ENCODE results near the gene MAPK8.

Gene MAPK8

DNA sequence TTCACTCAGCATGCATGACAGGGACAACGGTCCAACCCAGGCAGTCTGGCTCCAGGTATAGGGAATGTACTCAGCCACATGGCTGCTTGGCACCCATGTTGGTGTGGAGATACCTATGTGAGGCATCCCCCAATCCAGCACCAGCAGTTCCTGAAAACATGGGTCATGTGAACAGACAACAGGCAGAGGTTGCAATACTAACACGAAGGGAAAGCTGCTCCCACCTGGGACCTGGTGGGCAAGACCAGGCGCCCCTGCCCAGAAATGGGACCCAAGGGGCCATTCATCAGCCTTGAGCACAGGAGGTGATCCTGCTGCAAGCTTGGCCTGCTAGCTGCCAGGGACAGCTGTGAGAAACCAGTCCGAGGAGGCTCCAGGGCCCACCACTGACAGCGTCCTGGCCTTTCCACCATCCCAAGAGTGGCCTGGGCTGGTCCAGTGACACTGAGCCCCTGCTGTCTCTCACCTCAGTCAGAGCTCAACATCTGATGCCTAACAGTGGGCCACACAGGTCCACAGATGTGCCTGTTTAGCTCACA, 156.1 kb downstream of the MAPK8 start:
- DNase-seq (ENCODE audit: low spot score): no peak

- peak; percentile 59 for DNase-seq (ENCODE audit: low spot score)
Measured at GRCh38 chr10:48463318-48464003, 157.0 kb downstream of the MAPK8 start.

GRCh38 chr10:48464121-48464870, 157.8 kb downstream of the MAPK8 start:
- peak; percentile 41 for DNase-seq (ENCODE audit: low spot score)

GRCh38 chr10:48464871-48465736, 158.6 kb downstream of the MAPK8 start:
- peak; percentile 63 for DNase-seq (ENCODE audit: low spot score)

DNA sequence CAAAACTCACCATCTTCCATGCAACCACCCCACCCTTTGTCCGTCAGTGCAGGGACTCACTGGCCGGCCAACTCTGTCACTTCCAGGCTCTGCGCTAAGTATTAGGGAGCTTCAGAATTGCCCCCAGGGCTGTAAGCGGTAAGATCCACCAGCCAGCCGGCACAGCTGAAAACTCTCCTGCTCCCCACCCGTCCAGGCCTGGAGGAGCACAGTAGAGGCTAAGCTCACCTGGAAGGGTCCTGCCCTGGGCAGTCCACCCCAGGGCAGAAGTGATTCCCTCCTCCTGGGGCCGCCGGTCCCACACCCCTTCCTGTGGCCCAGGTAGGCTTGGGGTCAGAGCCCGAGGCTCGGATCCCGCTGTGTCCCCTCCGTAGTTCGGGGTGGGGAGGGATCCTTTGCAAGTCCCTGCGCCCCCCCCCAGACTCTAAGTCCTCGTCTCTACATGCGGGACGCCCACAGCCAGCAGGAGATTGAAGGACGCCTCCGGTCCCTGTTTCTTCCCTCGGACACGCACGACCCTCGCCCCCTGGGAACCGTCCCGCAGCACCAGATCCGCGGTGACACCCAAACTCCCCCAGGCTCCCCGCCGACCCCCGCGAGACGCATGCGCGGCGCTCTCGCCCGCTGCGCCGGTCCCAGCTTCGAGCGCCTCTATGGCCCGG, 159.5 kb downstream of the MAPK8 start:
- DNase-seq (ENCODE audit: low spot score): peak; percentile 64

DNA sequence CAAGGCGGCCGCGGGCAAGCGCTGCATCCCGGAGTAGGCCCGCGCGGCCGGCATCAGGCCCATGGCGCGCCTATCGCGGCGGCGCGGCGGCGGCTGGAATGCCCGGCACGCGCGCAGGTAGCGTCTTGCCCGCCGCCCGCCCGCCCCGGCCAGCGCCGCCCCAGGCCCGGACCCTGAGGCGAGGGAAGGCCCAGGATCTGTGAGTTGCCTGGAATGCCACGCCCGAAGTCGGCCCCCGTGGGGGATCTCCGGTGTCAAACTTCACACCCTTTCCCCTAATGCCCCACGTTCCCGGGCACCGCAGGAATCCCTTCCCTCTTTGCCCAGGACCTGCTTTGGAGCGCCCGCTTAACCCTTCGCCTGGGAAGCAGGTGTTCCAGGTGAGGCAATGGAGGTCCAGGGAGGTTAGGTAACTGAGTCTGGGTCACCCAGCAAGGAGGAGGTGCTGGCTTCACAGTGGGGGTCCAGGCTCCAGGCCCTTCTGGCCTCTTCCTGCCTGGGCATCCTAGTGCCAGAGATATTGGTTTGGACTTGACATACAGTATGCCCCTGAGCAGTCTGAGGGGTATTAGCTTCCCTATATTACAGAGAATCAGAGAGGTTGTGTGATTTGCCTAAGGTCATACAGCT, 160.2 kb downstream of the MAPK8 start:
- peak; percentile 66 for DNase-seq (ENCODE audit: low spot score)

GRCh38 chr10:48467669-48468068, 161.2 kb downstream of the MAPK8 start:
- DNase-seq (ENCODE audit: low spot score): peak; percentile 22

- DNase-seq (ENCODE audit: low spot score): no peak
Measured at GRCh38 chr10:48468130-48468790, 161.8 kb downstream of the MAPK8 start.

GRCh38 chr10:48468866-48469511, 162.5 kb downstream of the MAPK8 start:
- peak; percentile 42 for DNase-seq (ENCODE audit: low spot score)

DNA sequence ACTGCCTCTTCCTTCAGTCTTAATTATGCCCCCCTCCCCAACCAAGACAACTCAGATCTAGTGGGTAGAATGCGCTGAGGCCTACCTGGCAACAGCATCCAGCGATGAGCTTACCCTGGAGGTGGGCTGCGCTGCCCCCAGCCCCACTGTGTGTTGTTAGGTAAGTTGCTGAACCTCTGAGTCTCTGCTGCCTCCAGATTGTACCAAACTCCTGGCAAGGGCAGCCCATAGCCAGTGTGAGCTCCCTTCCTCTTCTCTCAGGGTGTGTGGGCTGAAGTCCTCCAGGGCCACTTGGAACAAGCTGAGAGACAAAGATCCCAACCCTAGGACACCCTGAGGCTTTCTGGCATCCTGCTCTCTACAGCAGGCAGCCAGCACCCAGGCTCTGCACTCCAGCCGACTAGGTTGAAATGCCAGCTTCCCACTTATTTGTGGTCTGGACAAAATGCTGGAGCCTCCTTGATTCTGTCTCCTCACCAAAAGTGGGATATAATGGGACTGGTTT, 163.1 kb downstream of the MAPK8 start:
- peak; percentile 30 for DNase-seq (ENCODE audit: low spot score)

- DNase-seq (ENCODE audit: low spot score): peak; percentile 44
Measured at GRCh38 chr10:48470115-48470892, 163.8 kb downstream of the MAPK8 start.

- DNase-seq (ENCODE audit: low spot score): peak; percentile 23
Measured at GRCh38 chr10:48470893-48471805, 164.7 kb downstream of the MAPK8 start.

- DNase-seq (ENCODE audit: low spot score): no peak
Measured at GRCh38 chr10:48472501-48473069, 166.1 kb downstream of the MAPK8 start.

DNA sequence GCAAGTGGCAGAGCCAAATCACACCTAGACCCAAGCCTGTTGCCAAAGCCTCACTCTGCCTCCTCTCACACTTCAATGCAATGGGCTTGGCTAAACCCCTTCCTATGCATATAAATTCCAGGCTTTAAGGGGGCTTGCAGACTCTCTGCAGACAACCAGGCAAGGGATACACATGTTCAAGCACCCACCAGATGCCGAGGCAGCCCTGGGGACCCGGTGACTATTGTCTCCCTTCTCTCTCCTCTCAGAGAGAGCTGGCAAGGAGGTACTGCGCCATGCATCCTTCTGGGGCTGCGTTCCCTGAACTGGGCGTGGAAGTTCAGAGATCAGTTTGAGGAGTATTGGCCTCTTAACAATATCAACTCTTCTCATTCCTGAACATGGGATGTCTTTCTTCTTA, 167.2 kb downstream of the MAPK8 start:
- DNase-seq (ENCODE audit: low spot score): peak; percentile 22

GRCh38 chr10:48474765-48475365, 168.4 kb downstream of the MAPK8 start:
- peak; percentile 22 for DNase-seq (ENCODE audit: low spot score)

DNA sequence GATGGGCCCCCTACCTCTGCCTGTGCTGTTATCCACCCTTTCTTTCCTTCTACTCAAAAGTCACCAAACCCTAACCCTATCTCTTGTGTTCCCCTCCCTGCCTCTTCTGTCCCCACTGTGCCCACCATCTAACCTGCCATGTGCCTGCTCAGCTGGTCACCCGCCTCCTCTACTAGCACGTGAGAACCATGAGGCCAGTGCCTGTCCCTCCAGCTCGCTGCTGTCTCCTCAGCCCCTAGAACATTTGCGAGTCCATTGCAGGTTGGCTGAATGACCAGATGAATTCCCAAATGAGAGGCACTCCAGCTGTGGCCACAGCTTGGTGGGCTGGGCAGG, 169.4 kb downstream of the MAPK8 start:
- DNase-seq (ENCODE audit: low spot score): no peak

- peak; percentile 61 for DNase-seq (ENCODE audit: low spot score)
Measured at GRCh38 chr10:48476279-48476982, 170.0 kb downstream of the MAPK8 start.

All from left forelimb (tissue), 1 donor.